K562 (cell line): Measurements from ENCODE around the gene WDR45. TPM values are rescaled to one million over a fixed set of nuclear protein-coding genes. Genes with fewer than 3 reads are reported as not detected.

ENCODE experiments used
- BCL6 ChIP-seq: fragments of 250-450 bp; sonication (Bioruptor Pico); IDR thresholded peaks from 2 replicates; pipeline ENCODE4 v1.4.0; 2020
- C11orf30 ChIP-seq: fragments of 450-650 bp; IDR thresholded peaks from 2 replicates; pipeline ENCODE4 v1.6.1; 2016; ENCODE audit warnings: low read depth, mild to moderate bottlenecking
- CBFB ChIP-seq: sonication (generic); formaldehyde crosslinking; IDR thresholded peaks from 2 replicates; pipeline ENCODE4 v1.4.0; 2020; ENCODE audit warnings: mild to moderate bottlenecking, missing genetic modification reagents
- CGGBP1 ChIP-seq: fragments of 250-450 bp; sonication (Bioruptor Pico); IDR thresholded peaks from 2 replicates; pipeline ENCODE4 v1.9.0; 2021; ENCODE audit warnings: mild to moderate bottlenecking
- DNMT1 ChIP-seq: fragments of 450-650 bp; IDR thresholded peaks from 2 replicates; pipeline ENCODE4 v1.6.1; 2016; ENCODE audit warnings: antibody characterized with exemption, mild to moderate bottlenecking
- E2F4 ChIP-seq: sonication (generic); formaldehyde crosslinking; IDR thresholded peaks from 2 replicates; pipeline ENCODE4 v1.8.0; 2022; ENCODE audit warnings: mild to moderate bottlenecking, low read depth, missing genetic modification reagents
- FIP1L1 ChIP-seq: fragments of 200-400 bp; formaldehyde crosslinking; IDR thresholded peaks from 2 replicates; pipeline ENCODE4 v1.6.1; 2018; ENCODE audit warnings: mild to moderate bottlenecking, low read depth, low read length; ENCODE audit not compliant: poor library complexity, severe bottlenecking
- FOXA3 ChIP-seq, 2 experiments: fragments of 450-650 bp in 1 of 2; sonication (generic) in 1 of 2; formaldehyde crosslinking; IDR thresholded peaks in 1 of 2; conservative IDR thresholded peaks in 1 of 2; 2 replicates each; pipeline versions ENCODE4 v1.4.0 to v1.8.0; 2020 to 2022; ENCODE audit warnings: mild to moderate bottlenecking in 2 of 2, missing genetic modification reagents in 1 of 2
- FOXP4 ChIP-seq: sonication (generic); formaldehyde crosslinking; IDR thresholded peaks from 2 replicates; pipeline ENCODE4 v1.8.0; 2022; ENCODE audit warnings: mild to moderate bottlenecking, missing genetic modification reagents, borderline replicate concordance
- HMGN3 ChIP-seq: IDR thresholded peaks from 2 replicates; pipeline ENCODE4 v1.6.1; 2011; ENCODE audit warnings: borderline replicate concordance, low read depth, mild to moderate bottlenecking, mixed read lengths, low read length; ENCODE audit not compliant: insufficient read length; ENCODE audit errors: extremely low read depth
- MAFG ChIP-seq: fragments of 450-650 bp; conservative IDR thresholded peaks from 2 replicates; pipeline ENCODE4 v1.6.1; 2016; ENCODE audit warnings: missing genetic modification characterization, missing compliant biosample characterization
- MEF2A ChIP-seq: IDR thresholded peaks from 2 replicates; pipeline ENCODE4 v1.6.1; 2011; ENCODE audit warnings: low read depth, mild to moderate bottlenecking, low read length, moderate library complexity; ENCODE audit not compliant: control insufficient read depth
- NCOA6 ChIP-seq: fragments of 450-650 bp; IDR thresholded peaks from 2 replicates; pipeline ENCODE4 v1.6.1; 2017; ENCODE audit warnings: mild to moderate bottlenecking
- PTBP1 ChIP-seq: fragments of 200-400 bp; formaldehyde crosslinking; IDR thresholded peaks from 2 replicates; pipeline ENCODE4 v1.6.1; 2017; ENCODE audit warnings: low read depth, low read length
- RBM14 ChIP-seq: fragments of 200-400 bp; formaldehyde crosslinking; IDR thresholded peaks from 2 replicates; pipeline ENCODE4 v1.6.1; 2018; ENCODE audit warnings: low read depth, mild to moderate bottlenecking, low read length, moderate library complexity, borderline replicate concordance; ENCODE audit not compliant: insufficient read depth
- RBM22 ChIP-seq: fragments of 200-400 bp; formaldehyde crosslinking; IDR thresholded peaks from 2 replicates; pipeline ENCODE4 v1.6.1; 2018; ENCODE audit warnings: low read length, low read depth; ENCODE audit not compliant: poor library complexity, severe bottlenecking
- SIRT6 ChIP-seq: IDR thresholded peaks from one replicate; pipeline ENCODE4 v1.6.1; 2012; ENCODE audit warnings: low read depth, mild to moderate bottlenecking, control low read depth, inconsistent platforms, low read length, moderate library complexity
- SMARCE1 ChIP-seq: fragments of 450-650 bp; IDR thresholded peaks from 2 replicates; pipeline ENCODE4 v1.7.1; 2016; ENCODE audit warnings: mild to moderate bottlenecking
- STAT5A ChIP-seq: IDR thresholded peaks from 2 replicates; pipeline ENCODE4 v1.6.1; 2012; ENCODE audit warnings: low read length, inconsistent platforms, borderline replicate concordance
- TARDBP ChIP-seq: fragments of 450-650 bp; IDR thresholded peaks from 2 replicates; pipeline ENCODE4 v1.6.1; 2016
- USF2 ChIP-seq: sonication (generic); formaldehyde crosslinking; IDR thresholded peaks from 2 replicates; pipeline ENCODE4 v1.5.0; 2020; ENCODE audit warnings: missing genetic modification reagents
- YBX1 ChIP-seq: fragments of 450-650 bp; IDR thresholded peaks from 2 replicates; pipeline ENCODE4 v1.7.1; 2016; ENCODE audit warnings: mild to moderate bottlenecking
- ZNF3 ChIP-seq: fragments of 250-450 bp; sonication (Bioruptor Pico); IDR thresholded peaks from 2 replicates; pipeline ENCODE4 v1.5.0; 2021; ENCODE audit warnings: mild to moderate bottlenecking, moderate library complexity
- ZNF644 ChIP-seq: fragments of 200-800 bp; sonication (Bioruptor generic); IDR thresholded peaks from 2 replicates; pipeline ENCODE4 v1.6.1; 2016; ENCODE audit warnings: low read depth, missing genetic modification characterization, missing compliant biosample characterization
- polyA plus RNA-seq, 8 experiments: library from polyadenylated mRNA; depleted of rRNA in 4 of 8; stranded (reverse) in 5 of 8; unstranded in 3 of 8; fragments of >200 nt; fragmentation: Nextera tagmentation in 2 of 8; fragmentation: Illumina TruSeq in 1 of 8; extraction: Ambion mirVana in 2 of 8; extraction: Trizol in 1 of 8; gene quantifications; 2 replicates each; pipeline versions ENCODE4 v1.2.1 to v1.2.3, GENCODE V29; 2011 to 2014; ENCODE audit warnings: inconsistent platforms in 1 of 8, missing spikeins in 1 of 8
- total RNA-seq, 7 experiments: library from RNA; depleted of rRNA in 6 of 7; stranded (reverse); fragments of >200 nt in 6 of 7; fragmentation: Illumina TruSeq in 2 of 7; extraction: Trizol in 2 of 7; gene quantifications; 2 replicates each; pipeline versions ENCODE4 v1.2.1 to v1.2.3, GENCODE V29; 2011 to 2021; ENCODE audit warnings: low replicate concordance in 1 of 7
- TF ChIP-seq, protein P1 (sequence below): sonication (generic); formaldehyde crosslinking; IDR thresholded peaks from 2 replicates; pipeline ENCODE4 v1.9.0; 2022; ENCODE audit warnings: mild to moderate bottlenecking, missing genetic modification reagents

WDR45 gene
- total and polyA plus RNA-seq, 9 of the 15 experiments (the other 6 are each of a cell fraction or from before 2014, with no cell fraction given) = 19.4 to 136 (median 59.7) TPM

DNA sequence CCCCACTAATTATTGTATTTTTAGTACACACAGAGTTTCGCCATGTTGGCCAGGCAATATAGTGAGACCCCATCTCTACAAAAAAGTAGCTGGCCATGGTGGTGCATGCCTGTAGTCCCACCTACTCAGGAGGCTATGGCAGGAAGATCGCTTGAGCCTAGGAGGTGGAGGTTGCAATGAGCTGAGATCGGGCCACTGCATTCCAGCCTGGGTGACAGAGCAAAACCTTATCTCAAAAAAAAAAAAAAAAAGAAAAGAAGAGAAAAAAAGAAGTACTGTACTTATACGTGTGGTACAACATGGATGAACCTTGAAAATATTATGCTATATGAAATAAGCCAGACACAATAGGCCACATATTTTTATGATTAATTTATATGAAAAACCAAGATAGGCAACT lies 9.9 kb upstream of the WDR45 start (continued):
- TF ChIP-seq FOXP4 (CRISPR knock-in tag) (no peak), ZNF3 (CRISPR knock-in tag) (no peak), CGGBP1 (CRISPR knock-in tag) (no peak), NCOA6 (no peak), STAT5A (no peak), E2F4 (CRISPR knock-in tag) (no peak), ZNF644 (no peak), HMGN3 (no peak), RBM14 (no peak), YBX1 (no peak), FOXA3 (CRISPR knock-in tag; conservative IDR thresholded peaks at IDR 0.05 in 1 of 2, IDR thresholded peaks at IDR 0.05 in 1 of 2) (no peak), MEF2A (no peak), RBM22 (no peak), SMARCE1 (peak; percentile 55; the same call in 1 of the 2 replicates), SIRT6 (no peak), PTBP1 (no peak), DNMT1 (no peak), C11orf30 (peak; percentile 68; the same call in 1 of the 2 replicates), CBFB (no peak), MAFG (peak; percentile 77), USF2 (CRISPR knock-in tag) (no peak), BCL6 (CRISPR knock-in tag) (no peak), TARDBP (no peak), FIP1L1 (no peak)
- TF ChIP-seq, protein P1, sequence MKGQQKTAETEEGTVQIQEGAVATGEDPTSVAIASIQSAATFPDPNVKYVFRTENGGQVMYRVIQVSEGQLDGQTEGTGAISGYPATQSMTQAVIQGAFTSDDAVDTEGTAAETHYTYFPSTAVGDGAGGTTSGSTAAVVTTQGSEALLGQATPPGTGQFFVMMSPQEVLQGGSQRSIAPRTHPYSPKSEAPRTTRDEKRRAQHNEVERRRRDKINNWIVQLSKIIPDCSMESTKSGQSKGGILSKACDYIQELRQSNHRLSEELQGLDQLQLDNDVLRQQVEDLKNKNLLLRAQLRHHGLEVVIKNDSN (CRISPR knock-in tag) = no peak
